ENCODE measurements around the gene NAPG.

- TF ChIP-seq CTCF (IDR thresholded peaks at IDR 0.05 in 8 of 11, conservative IDR thresholded peaks at IDR 0.05 in 3 of 11) = no peak
- TF ChIP-seq POLR2AphosphoS5 (IDR thresholded peaks at IDR 0.05) = no peak
These were observed 54.4 kb downstream of the NAPG start for GRCh38 chr18:10580215-10580614.

All from spleen (tissue), 7 donors.